Body of pancreas (tissue), 4 donors: ENCODE data around the gene CD109.
"Not testable (repeated sequence)": the region's sequence is repeated elsewhere in the genome, so short reads cannot be mapped to it uniquely, and the experiment has no call there.

ENCODE experiments used
- POLR2A ChIP-seq, 3 donors: fragments of 450-650 bp; IDR thresholded peaks; one replicate each; pipeline ENCODE4 v1.6.1; 2016; ENCODE audit warnings: antibody characterized with exemption in 3 of 3, mild to moderate bottlenecking in 2 of 3
- TF ChIP-seq, protein P1 (sequence below), 7 experiments: fragments of 450-650 bp in 4 of 7; fragments of 200-600 bp in 3 of 7; sonication (generic) in 3 of 7; IDR thresholded peaks; one replicate each; pipeline ENCODE4 v1.5.1; 2016 to 2019; ENCODE audit warnings: antibody characterized with exemption in 7 of 7

DNA sequence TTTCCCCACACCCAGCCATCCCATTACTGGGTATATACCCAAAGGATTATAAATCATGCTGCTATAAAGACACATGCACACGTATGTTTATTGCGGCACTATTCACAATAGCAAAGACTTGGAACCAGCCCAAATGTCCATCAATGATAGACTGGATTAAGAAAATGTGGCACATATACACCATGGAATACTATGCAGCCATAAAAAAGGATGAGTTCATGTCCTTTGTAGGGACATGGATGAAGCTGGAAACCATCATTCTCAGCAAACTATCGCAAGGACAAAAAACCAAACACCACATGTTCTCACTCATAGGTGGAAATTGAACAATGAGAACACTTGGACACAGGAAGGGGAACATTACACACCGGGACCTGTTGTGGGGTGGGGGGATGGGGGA lies 110.0 kb downstream of the CD109 start:
- TF ChIP-seq, protein P1, sequence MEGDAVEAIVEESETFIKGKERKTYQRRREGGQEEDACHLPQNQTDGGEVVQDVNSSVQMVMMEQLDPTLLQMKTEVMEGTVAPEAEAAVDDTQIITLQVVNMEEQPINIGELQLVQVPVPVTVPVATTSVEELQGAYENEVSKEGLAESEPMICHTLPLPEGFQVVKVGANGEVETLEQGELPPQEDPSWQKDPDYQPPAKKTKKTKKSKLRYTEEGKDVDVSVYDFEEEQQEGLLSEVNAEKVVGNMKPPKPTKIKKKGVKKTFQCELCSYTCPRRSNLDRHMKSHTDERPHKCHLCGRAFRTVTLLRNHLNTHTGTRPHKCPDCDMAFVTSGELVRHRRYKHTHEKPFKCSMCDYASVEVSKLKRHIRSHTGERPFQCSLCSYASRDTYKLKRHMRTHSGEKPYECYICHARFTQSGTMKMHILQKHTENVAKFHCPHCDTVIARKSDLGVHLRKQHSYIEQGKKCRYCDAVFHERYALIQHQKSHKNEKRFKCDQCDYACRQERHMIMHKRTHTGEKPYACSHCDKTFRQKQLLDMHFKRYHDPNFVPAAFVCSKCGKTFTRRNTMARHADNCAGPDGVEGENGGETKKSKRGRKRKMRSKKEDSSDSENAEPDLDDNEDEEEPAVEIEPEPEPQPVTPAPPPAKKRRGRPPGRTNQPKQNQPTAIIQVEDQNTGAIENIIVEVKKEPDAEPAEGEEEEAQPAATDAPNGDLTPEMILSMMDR (IDR thresholded peaks at IDR 0.05) = not testable (repeated sequence)
- not testable (repeated sequence) for TF ChIP-seq POLR2A (IDR thresholded peaks at IDR 0.05)
